ENCODE measurements around the gene WDR19. TPM values are rescaled to one million over a fixed set of nuclear protein-coding genes. Genes with fewer than 3 reads are reported as not detected.

Gene WDR19
- total and polyA plus RNA-seq, 11 donors: 4.3 to 15.6 (median 8.1) TPM

DNA sequence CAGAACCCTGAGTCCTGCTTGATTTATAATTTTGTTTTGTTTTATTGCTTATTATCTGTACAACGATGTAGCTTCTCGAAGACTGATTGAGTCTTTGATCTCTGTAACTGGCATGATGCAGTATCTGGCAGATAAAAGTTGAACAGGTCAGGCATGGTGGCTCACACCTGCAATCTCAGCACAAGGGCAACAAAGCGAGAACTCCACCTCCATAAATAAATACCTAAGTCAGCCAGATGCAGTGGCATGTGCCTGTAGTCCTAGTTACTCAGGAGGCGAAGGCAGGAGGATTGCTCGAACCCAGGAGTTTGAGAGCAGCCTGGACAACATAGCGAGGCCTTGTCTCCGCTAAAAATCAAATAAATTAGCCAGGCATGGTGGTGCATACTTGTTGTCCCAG is 15.7 kb upstream of the WDR19 start:
- 89 to 93% (median 92%) methylated on average over 7 of the region's 7 CpGs for WGBS, 4 donors
- H3K27me3 ChIP-seq: no peaks in the 10 kb centered on the region
- no peaks in the 10 kb centered on the region for H3K36me3 ChIP-seq
- no peak overlapping the region for H3K4me3 ChIP-seq
- peaks cover 0 to 13% (median 0%) of the 10 kb centered on the region in 12 donors for H3K9me3 ChIP-seq
- H3K27ac ChIP-seq: no peak overlapping the region
- TF ChIP-seq, protein P1, sequence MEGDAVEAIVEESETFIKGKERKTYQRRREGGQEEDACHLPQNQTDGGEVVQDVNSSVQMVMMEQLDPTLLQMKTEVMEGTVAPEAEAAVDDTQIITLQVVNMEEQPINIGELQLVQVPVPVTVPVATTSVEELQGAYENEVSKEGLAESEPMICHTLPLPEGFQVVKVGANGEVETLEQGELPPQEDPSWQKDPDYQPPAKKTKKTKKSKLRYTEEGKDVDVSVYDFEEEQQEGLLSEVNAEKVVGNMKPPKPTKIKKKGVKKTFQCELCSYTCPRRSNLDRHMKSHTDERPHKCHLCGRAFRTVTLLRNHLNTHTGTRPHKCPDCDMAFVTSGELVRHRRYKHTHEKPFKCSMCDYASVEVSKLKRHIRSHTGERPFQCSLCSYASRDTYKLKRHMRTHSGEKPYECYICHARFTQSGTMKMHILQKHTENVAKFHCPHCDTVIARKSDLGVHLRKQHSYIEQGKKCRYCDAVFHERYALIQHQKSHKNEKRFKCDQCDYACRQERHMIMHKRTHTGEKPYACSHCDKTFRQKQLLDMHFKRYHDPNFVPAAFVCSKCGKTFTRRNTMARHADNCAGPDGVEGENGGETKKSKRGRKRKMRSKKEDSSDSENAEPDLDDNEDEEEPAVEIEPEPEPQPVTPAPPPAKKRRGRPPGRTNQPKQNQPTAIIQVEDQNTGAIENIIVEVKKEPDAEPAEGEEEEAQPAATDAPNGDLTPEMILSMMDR (IDR thresholded peaks at IDR 0.05): no peak
- TF ChIP-seq POLR2A (IDR thresholded peaks at IDR 0.05): no peak
- no peak for ATAC-seq
- H3K4me1 ChIP-seq: no peaks in the 10 kb centered on the region
- intact Hi-C loops (cut with DNase I): no loop called here
- DNase-seq: no peak

- Histone ChIP-seq H3K27ac (no peak overlapping the region), H3K4me1 (no peaks in the 10 kb centered on the region), H3K4me3 (no peak overlapping the region), H3K27me3 (no peaks in the 10 kb centered on the region), H3K9me3 (peaks cover 0 to 13% (median 0%) of the 10 kb centered on the region in 12 donors), H3K36me3 (no peaks in the 10 kb centered on the region)
- TF ChIP-seq, protein P1 (IDR thresholded peaks at IDR 0.05): no peak
- TF ChIP-seq POLR2A (IDR thresholded peaks at IDR 0.05): no peak
- 54 to 64% (median 58%) methylated on average over 3 of the region's 3 CpGs for WGBS, 4 donors
- DNase-seq (no peak), ATAC-seq (no peak)
- intact Hi-C loops (cut with DNase I): no loop called here
Observed at GRCh38 chr4:39169426-39169825, 12.9 kb upstream of the WDR19 start.

- Histone ChIP-seq H3K27ac (no peak overlapping the region), H3K36me3 (no peaks in the 10 kb centered on the region), H3K4me1 (no peaks in the 10 kb centered on the region), H3K4me3 (no peak overlapping the region), H3K9me3 (peaks cover 0 to 13% (median 0%) of the 10 kb centered on the region in 12 donors), H3K27me3 (no peaks in the 10 kb centered on the region)
- WGBS, 4 donors: 93 to 96% (median 95%) methylated on average over 12 of the region's 12 CpGs
- ATAC-seq (no peak), DNase-seq (no peak)
- TF ChIP-seq, protein P1 (IDR thresholded peaks at IDR 0.05): no peak
- TF ChIP-seq POLR2A (IDR thresholded peaks at IDR 0.05): no peak
- intact Hi-C loops (cut with DNase I): no loop called here
Observed at GRCh38 chr4:39170301-39170700, 12.0 kb upstream of the WDR19 start.

GRCh38 chr4:39178706-39179105 is 3.6 kb upstream of the WDR19 start:
- no peak for TF ChIP-seq POLR2A (IDR thresholded peaks at IDR 0.05)
- TF ChIP-seq, protein P1 (IDR thresholded peaks at IDR 0.05): no peak
- intact Hi-C loops (cut with DNase I): no loop called here

More at GRCh38 chr4:39178706-39179105, 3.6 kb upstream of the WDR19 start:
- Histone ChIP-seq H3K27ac (no peak overlapping the region), H3K4me1 (peaks cover 0 to 16% (median 5%) of the 10 kb centered on the region in 12 donors), H3K36me3 (no peaks in the 10 kb centered on the region), H3K27me3 (no peaks in the 10 kb centered on the region), H3K4me3 (no peak overlapping the region), H3K9me3 (no peaks in the 10 kb centered on the region)
- ATAC-seq: no peak
- DNase-seq: no peak
